GM18517 (cell line): ENCODE data around the gene SYTL3.

Source experiments
- ATAC-seq: cut with Tn5 transposase; IDR thresholded peaks from one replicate; pipeline ENCODE4 v1.9.1; 2021; ENCODE audit warnings: mild to moderate bottlenecking, moderate library complexity; ENCODE audit not compliant: unreplicated experiment

The SYTL3 gene

DNA sequence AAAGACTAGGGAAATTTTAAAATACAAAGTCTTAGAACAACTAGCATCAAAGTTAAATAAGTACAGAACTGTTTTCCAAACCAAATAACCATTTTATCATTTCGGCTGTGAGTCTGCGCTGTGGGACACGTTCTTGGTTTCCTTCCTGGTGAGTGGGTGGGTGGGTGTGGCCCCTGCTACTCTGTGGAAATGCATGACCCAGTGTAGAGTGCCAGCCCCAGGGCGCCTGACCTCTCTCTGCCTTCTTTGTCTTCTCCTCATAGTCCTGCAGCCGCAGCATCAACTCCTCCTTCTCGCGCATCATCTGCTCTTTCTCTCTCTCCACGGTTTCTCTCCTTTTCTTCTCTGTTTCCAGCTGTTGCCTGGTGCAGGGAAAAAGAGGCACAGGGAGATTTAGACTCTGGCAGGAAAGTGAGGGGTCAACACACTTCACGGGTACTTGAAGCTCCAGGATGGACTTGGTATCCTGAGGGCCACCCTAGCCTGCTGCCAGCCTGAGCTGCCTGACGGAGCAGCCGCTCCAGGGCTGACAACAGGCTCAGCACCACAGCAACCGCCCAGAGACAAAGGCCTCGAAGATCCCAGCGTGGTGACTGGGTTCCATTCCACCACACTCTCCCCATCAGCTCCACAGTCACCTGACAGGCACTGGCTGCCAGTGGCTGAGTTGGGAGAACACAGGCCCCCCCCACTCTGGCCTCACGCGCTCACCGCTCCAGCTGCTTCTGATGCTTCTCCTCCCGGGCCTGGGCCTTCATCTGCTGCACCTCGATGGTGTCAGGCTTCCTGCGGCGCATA is 120.9 kb downstream of the SYTL3 start:
- no peak for ATAC-seq

DNA sequence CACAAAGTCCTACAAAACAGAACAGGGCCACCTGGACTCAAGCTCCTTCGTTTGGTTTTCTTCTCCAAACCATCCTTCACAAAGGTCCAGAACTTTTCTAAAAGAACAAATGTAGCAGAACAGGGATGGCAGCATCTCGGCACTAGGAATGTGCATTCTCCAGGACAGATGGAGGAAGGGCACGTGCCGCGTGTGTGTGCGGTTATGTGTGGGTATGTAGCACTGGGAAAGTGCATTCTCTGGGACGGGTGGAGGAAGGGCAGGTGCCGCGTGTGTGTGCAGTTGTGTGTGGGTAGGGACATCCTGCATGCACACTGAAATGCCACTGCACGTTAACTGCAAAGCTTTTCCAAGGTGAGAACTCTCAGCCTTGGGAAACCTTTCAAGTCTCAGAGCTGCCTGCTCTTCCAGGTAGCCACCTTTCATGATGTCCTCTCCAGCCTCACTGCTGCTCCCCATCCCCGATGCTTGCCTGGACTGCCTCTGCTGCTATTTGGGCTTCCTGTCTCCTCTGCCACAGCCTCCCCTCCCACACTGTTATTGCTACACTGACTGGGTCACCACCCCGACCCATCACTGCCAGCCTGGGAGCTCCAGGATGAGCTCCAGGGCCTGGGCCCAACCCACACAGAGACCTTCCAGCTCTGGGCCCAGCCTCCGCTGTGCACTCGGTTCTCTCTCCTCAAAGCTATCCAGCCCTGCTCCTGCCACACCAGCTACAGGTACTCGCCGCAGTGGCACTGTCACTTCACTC is 121.7 kb downstream of the SYTL3 start:
- ATAC-seq = no peak

DNA sequence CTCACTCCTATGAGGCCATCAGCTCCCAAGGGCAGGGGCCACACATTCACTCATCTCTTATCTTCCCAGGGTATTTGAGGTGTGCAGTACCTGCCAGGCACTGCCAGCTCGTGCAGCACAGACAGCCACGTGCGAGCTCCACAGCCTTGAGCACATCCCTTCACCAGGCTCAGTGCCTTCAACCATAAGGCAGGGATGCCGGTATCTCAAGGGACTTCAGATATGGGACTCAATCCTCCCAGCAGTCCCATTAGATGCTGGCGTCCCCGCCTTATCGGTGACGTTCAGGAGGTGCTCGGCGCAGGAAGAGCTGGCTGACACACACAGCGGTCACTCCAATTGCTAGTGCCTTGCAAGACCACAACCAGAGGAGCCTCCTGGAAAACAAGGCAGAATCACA is 122.3 kb downstream of the SYTL3 start:
- ATAC-seq = no peak

DNA sequence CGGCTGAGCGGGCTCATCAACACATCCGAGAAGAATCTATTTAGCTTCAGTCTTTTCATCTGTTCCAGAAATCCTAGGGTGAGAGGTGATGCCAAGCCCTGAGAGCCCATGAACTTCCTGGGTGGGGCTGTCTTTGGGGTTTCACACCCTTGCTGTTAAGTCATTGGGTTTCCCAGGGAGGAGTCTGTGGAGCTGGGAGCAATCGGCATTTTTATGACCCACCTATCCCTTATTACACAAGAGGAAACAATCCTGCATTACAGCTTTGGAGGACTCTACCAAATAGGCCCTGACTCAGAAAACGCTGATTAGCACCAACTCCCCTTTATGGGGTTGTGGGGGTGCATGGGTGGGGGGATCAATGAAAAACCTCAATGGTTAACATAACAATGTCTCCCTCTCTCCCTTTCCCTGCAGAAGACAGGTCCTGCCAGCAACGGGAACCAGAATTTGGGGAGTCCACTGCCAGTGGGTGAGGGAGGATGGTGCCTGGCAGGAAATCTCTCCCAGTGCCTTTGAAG is 123.1 kb downstream of the SYTL3 start:
- no peak for ATAC-seq

GRCh38 chr6:158773581-158774449 is 124.0 kb downstream of the SYTL3 start:
- ATAC-seq = no peak

- no peak for ATAC-seq
Observed at GRCh38 chr6:158774717-158775449, 125.0 kb downstream of the SYTL3 start.

DNA sequence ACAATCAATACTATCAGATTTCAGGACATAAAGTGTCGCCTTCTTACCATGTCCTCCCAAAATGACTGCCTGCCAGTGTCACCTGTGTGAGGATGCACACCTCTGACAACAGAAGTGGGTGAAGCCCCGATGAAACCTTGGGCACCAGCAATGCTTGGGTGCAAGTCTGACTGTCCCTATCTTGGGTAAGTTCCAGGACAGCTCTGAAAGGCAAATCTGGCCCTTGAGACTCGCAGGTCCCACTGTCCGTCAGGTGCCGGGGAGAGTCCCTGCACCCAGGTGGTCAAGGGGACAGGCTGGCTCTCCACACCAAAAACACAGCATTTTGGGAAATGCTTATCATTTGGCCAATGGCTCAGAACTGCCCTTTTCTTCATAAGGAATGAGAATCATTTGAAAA is 126.0 kb downstream of the SYTL3 start:
- ATAC-seq = no peak

DNA sequence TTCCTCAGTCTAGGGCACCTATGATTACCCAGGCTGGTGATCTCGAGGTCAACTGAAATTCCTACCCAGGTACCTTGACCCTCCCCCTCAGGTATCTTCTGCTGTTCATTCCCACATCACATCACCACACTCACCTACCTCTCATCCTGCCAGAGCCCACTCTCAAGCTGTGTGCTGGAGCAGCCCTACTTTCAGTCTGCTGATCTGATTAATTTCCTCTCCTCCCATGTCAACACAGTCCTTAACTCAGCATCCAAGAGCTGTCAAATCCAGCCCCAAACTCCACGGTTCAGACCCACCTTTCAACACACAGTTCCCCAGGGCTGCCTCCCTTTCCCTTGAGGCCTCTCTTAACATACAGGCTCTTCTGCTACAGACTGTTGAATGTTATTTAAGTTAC is 126.9 kb downstream of the SYTL3 start:
- ATAC-seq = no peak

DNA sequence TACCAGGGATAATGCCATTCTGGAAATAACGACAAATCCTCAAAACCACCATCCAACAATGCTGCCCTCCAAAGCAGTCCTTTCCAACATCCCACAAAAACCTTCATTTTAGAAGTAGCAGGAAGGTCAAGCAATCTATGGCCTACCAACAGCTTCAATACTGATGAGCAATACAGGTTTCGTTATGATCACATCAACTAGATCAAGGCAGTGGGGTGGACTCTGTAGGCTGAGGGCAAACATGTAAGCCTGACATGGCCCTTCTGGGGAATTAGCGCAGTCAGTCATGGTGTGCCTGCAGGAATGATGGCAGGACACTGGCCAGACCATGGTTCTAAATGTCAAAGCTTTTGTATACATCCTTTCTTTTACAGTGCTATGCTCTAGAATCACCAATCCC is 127.7 kb downstream of the SYTL3 start:
- no peak for ATAC-seq

DNA sequence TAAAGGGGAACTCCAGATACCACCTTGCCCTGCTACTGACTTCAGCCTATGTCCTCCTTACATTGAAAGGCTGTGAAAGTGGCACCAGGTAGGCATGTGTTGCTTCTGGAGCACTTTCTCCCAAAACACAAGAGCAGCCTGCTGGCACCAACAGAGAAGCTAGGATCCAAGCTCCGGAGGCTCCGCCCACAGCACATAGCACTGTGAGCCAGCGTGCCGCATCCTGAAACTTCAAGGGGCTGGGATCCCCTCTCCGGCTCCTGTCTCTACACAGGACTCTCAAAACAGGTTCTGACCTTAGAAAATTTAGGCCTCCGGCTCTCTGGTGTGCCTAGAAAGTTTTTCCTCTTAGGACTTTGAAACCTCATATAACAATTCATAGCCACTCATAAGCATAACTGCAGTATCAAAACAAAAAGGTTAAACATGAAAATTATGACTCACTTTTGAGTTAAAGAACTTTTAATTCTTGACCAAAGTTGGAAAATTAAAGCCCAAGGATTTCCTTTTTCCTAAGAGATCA is 128.2 kb downstream of the SYTL3 start:
- ATAC-seq = no peak

DNA sequence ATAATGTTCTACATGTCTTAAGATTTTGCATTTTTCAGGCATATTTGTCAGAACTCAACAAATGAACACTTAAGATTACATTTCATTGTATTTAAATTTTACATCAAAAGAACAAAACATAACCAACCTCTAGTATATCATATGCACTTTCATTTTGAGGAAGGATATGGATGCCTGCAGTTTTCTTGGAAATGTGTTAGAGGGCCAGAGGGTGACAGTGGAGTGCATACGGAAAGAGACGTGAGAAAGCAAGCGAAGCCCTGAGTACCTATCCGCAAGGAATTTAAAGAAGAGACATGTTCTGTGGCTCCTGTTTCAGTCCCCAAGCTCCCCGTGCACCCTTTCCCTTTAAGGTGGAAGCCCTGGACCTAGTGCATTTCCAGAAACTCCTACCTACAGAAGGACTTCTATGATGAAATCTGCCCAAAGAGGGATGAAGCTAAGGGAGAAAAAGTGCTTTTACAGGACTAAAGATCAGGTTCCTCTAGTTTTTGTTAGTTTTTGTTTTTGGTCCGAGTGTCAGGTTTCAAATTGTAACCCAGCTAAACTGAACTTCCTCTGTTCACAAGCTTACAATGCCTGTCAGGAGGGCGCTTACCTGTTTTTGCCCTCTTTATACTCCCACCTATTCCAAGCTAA is 130.5 kb downstream of the SYTL3 start:
- ATAC-seq = no peak

DNA sequence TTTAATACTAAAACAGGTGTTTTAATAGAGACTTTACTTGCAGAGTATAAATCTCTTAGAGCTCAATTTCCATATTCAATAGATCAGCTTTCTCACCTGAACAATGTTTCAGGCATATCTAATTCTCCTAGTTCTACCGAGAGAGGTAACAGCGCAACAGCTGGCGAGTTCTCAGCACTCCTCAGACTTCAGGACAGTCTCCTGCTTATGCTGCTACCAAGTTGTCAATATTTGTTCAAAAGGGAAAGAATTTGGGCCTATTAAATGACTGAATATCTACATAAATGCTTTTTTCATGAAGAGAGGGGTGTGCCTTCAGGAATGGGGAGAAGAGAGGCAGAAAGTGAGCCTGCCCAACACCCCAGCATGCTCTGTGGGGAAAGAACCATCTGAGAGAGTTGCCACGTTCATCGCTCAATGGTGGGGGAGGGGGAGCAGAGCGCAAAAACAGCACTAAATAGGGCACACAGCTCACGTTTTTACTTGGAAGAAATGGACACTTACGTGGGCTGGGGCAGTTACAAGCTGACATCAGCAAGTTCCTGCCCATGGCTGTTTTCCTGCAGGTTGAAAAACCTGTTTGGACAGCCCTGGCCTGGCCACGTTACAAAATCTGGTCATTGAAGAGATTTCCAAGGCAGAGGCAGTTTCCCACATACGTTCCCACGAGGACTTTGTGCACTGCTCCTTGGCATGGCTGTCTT is 131.3 kb downstream of the SYTL3 start:
- ATAC-seq = no peak

DNA sequence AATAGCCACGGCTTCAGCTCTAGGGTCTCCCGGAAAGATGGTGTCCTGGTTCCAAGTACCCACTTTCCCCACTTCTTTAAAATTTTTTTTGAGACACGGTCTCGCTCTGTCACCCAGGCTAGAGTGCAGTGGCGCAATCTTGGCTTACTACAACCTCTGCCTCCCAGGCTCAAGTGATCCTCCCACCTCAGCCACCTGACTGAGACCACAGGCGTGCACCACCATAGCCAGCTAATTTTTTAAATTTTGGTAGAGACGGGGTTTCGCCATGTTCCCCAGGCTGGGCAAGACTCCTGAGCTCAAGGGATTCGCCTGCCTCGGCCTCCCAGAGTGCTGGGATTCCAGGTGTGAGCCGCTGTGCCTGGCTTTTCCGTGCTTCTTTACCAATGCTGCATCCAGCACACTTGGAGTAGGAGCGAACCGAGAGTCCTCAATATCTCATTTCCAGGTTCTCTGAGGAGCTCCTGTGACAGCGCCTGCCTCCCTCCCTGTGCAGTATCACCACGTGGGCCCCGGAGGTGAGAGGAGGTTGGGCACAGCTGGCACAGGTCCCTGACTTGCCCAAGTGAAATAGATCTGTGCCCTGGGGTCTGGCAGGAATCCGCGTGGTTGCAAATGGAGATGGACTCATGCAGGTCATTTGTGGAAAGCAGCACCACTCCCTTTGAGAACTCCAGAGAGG is 132.0 kb downstream of the SYTL3 start:
- ATAC-seq = no peak

- no peak for ATAC-seq
Observed at GRCh38 chr6:158782432-158783166, 132.7 kb downstream of the SYTL3 start.

DNA sequence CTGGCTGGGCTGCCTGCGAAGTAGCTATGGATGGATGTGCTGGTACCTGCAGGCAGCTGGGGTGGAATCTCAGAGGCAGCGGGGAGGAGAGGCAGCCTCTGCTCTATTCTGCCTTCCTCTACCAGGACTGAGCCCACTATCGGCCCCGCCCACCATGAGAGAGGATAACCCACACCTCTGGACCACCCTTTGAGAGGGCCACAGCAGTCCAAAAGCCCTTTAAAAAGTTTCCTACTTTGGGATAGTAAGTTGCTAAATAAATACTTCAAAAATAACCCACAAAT is 133.3 kb downstream of the SYTL3 start:
- no peak for ATAC-seq

GRCh38 chr6:158783851-158784250 is 134.0 kb downstream of the SYTL3 start:
- ATAC-seq = no peak

DNA sequence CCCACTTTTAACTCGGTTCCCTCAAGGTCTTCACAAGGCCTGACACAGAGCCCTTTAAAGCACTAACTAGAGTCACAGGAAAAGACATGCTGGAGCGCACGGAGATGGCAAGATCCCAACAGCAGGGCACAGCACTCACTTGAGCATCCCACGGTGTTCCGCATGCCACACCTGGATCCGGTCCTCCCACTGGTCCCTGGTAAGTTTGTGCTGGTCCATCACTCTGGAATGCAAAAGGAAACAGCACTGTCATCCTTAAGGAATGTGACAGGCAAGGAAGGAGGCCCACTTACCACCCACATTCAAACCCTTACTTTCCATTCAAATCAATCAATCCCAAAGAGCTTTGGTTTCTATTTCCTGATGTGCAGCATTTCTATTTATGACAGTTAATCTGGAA is 134.7 kb downstream of the SYTL3 start:
- ATAC-seq = no peak

- ATAC-seq = no peak
Observed at GRCh38 chr6:158785036-158785435, 135.2 kb downstream of the SYTL3 start.
